Left ventricle myocardium inferior (tissue), 1 donor: Measurements from ENCODE around the gene UBD. TPM values are rescaled to one million over a fixed set of nuclear protein-coding genes. Genes with fewer than 3 reads are reported as not detected.

Source experiments
- DNase-seq: peaks from one replicate; pipeline ENCODE4 v3.0.0-alpha.2; 2020
- H3K27ac ChIP-seq: fragments of 200-600 bp; replicated peaks from 2 replicates; pipeline ENCODE4 v1.8.0; 2021
- H3K27me3 ChIP-seq: fragments of 200-600 bp; 2 replicates; pipeline ENCODE4 v1.8.0; 2021; ENCODE audit warnings: low read depth
- H3K36me3 ChIP-seq: fragments of 200-600 bp; 2 replicates; pipeline ENCODE4 v1.8.0; 2021
- H3K4me1 ChIP-seq: fragments of 200-600 bp; 2 replicates; pipeline ENCODE4 v1.8.0; 2021
- H3K4me3 ChIP-seq: fragments of 200-600 bp; 2 replicates; pipeline ENCODE4 v1.8.0; 2021; ENCODE audit warnings: mild to moderate bottlenecking, moderate library complexity
- H3K9me3 ChIP-seq: fragments of 200-600 bp; replicated peaks from 2 replicates; pipeline ENCODE4 v1.8.0; 2021
- intact Hi-C: fragments of 100-400 bp; cut with micrococcal nuclease; formaldehyde crosslinking; loops from one replicate; pipeline ENCODE4 v1.11.0; 2022
- total RNA-seq: library from RNA; stranded (reverse); fragmentation: NEBNext Ultra II Directional; extraction: Animal tissue kit (Norgen Biotek cat#: 25700); gene quantifications from one replicate; pipeline ENCODE4 v1.2.1, GENCODE V29; 2021
- TF ChIP-seq, protein P1 (sequence below): fragments of 200-600 bp; IDR thresholded peaks from 2 replicates; pipeline ENCODE4 v1.8.0; 2021; ENCODE audit warnings: antibody characterized with exemption, mild to moderate bottlenecking, borderline replicate concordance
- donor health status: DM: no; HTN: yes; CAD: no; lungs with severe emphysema.

Gene UBD
- total RNA-seq, 1 donor from 2014 or later, result not detected

DNA sequence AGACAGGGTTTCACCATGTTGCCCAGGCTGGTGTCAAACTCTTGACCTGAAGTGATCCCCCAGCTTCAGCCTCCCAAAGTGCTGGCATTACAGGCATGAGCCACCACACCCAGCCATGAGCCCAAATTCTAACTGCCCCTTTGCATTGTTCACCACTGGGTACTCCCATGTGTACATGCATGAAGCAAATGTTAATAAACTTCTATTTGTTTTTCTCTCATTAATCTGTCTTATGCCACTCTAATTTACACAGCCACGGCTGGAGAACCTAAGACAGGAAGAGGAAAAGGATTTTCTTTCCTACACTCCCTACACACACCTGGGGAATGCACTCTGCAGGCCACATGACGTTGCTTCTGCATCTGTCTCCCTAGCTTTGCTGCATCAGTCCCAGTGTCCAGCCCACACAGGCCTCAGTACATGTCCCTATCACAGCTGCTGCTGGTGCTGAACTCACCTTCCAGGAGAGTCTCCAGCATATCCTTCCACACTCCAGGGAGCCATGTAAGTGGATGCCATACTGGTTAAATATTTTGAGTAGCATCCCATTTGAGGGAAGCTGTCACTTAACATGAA, 38.7 kb upstream of the UBD start:
- Histone ChIP-seq H3K36me3 (peaks cover 8% of the 10 kb centered on the region), H3K27ac (no peak overlapping the region), H3K4me1 (peaks cover 6% of the 10 kb centered on the region), H3K27me3 (no peaks in the 10 kb centered on the region), H3K4me3 (no peak overlapping the region), H3K9me3 (no peaks in the 10 kb centered on the region)
- TF ChIP-seq, protein P1, sequence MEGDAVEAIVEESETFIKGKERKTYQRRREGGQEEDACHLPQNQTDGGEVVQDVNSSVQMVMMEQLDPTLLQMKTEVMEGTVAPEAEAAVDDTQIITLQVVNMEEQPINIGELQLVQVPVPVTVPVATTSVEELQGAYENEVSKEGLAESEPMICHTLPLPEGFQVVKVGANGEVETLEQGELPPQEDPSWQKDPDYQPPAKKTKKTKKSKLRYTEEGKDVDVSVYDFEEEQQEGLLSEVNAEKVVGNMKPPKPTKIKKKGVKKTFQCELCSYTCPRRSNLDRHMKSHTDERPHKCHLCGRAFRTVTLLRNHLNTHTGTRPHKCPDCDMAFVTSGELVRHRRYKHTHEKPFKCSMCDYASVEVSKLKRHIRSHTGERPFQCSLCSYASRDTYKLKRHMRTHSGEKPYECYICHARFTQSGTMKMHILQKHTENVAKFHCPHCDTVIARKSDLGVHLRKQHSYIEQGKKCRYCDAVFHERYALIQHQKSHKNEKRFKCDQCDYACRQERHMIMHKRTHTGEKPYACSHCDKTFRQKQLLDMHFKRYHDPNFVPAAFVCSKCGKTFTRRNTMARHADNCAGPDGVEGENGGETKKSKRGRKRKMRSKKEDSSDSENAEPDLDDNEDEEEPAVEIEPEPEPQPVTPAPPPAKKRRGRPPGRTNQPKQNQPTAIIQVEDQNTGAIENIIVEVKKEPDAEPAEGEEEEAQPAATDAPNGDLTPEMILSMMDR, result no peak
- intact Hi-C loops, result no loop called here
- DNase-seq, result no peak

DNA sequence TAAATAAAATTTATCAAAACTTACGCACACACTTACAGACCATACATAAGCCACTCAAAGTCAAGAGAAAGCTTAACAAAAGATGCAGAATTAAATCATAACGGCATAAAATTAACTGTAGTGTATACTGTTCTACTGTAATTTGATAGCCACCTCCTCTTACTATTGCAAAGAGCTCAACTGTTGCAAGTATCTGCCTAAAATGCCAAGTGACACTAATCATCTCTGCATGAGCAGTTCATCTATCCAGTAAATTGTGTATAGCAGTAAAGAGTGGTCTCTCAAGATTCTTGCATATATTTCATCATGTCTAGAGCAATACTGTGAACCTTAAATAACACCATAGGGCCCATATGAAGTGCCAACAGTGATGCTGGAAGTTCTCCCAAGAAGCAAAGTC, 37.7 kb upstream of the UBD start:
- Histone ChIP-seq H3K27ac (no peak overlapping the region), H3K9me3 (no peaks in the 10 kb centered on the region), H3K4me1 (peaks cover 8% of the 10 kb centered on the region), H3K27me3 (peaks cover 2% of the 10 kb centered on the region), H3K4me3 (no peak overlapping the region), H3K36me3 (peaks cover 1% of the 10 kb centered on the region)
- no peak for DNase-seq
- TF ChIP-seq, protein P1, result no peak
- intact Hi-C loops, result no loop called here

DNA sequence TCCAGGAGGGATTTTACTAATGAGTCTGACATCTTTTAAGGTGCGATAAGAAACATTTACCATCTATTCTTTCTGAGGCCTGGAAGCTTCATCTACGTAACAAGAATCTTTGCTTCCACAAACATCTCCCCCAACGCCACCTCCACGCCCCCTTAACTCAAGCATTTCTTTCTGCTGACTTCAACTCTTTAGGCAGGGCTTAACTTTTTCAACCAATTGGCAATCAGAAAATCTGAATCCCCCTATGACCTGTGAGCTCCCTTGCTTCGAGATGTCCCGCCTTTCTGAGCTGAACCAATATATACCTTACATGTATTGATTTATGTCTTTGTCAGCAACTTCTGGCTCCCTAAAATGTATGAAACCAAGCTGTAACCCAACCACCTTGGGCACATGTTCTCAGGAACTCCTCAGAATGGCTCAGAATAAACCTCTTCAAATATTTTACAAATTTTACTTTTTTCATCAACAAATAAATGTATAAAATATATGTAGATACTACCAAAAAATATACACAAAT, 36.9 kb upstream of the UBD start:
- Histone ChIP-seq H3K27me3 (peaks cover 10% of the 10 kb centered on the region), H3K4me3 (no peak overlapping the region), H3K27ac (no peak overlapping the region), H3K9me3 (no peaks in the 10 kb centered on the region), H3K36me3 (no peaks in the 10 kb centered on the region), H3K4me1 (peaks cover 8% of the 10 kb centered on the region)
- TF ChIP-seq, protein P1, result no peak
- no peak for DNase-seq
- intact Hi-C loops, result no loop called here

DNA sequence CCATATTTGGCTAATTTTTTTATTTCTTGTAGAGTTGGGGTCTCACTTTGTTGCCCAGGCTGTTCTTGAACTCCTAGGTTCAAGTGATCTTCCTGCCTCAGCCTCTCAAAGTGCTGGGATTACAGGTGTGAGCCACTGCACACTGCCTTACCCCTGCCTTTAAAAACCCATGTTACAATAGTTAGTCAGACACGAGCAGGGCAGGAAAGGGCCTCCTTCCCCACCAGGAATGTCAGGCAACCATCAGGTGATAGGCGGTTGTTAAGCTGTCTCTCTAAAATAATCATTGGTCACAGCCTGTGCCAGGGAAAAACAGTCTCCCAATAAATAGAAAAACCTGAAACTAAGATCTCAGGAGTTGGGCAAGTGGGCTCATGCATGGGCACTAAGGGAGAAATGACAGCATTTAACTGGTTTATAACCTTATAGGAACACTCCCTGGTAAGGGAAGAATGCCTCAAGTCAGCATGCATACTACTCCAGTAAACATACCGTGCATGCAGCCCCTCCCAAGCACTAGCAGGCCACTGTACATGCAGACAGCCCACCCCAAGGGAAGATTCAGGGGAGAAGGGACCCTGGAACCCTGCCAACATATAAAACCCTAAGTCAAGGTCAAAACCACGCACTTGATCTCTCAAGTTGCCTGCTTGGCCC, 33.8 kb upstream of the UBD start:
- Histone ChIP-seq H3K9me3 (no peaks in the 10 kb centered on the region), H3K36me3 (no peaks in the 10 kb centered on the region), H3K27ac (no peak overlapping the region), H3K4me3 (no peak overlapping the region), H3K27me3 (peaks cover 23% of the 10 kb centered on the region), H3K4me1 (peaks cover 8% of the 10 kb centered on the region)
- intact Hi-C loops, result no loop called here
- TF ChIP-seq, protein P1, result no peak
- DNase-seq, result no peak

DNA sequence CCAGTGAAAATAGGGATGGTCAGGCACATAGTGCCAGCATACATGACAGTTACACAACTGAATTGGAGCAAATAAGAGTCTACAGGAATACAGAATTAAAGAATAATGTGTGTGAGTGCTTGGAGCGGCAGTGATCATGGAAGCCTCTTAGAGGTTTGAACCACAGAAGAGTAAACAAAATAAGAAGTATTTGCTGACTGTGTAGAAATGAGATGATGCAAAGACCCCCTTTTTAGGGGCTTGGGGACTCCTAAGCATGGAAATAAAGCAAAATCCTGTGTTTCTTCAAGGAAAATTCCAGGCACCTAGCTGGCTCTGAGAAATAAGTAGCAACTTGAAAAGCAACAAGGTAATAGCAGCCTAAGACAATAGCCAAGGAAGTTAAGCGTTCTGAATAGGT, 32.1 kb upstream of the UBD start:
- H3K4me3 ChIP-seq, result no peak overlapping the region
- H3K9me3 ChIP-seq, result no peaks in the 10 kb centered on the region
- H3K36me3 ChIP-seq, result no peaks in the 10 kb centered on the region
- DNase-seq, result no peak
- peaks cover 32% of the 10 kb centered on the region for H3K27me3 ChIP-seq
- TF ChIP-seq, protein P1, result no peak
- peaks cover 8% of the 10 kb centered on the region for H3K4me1 ChIP-seq
- intact Hi-C loops, result no loop called here
- no peak overlapping the region for H3K27ac ChIP-seq
